Measurements from ENCODE around the gene MINDY2.

- peak in 1 of 3 experiments; percentile 9 for TF ChIP-seq CTCF (optimal IDR thresholded peaks at IDR 0.05 in 1 of 3, IDR thresholded peaks at IDR 0.05 in 1 of 3, conservative IDR thresholded peaks at IDR 0.05 in 1 of 3; ENCODE audit: extremely low read depth in 1 of 3, insufficient read depth in 2 of 3, low read length in 3 of 3)
- TF ChIP-seq EZH2 (IDR thresholded peaks at IDR 0.05; ENCODE audit: low read length), result no peak
These were observed 614 bp upstream of the MINDY2 start for GRCh38 chr15:58770519-58770856.

Data from keratinocyte (primary cell).